GM12892 (cell line): ENCODE results near the gene COL4A1.

Source experiments
- POLR2A ChIP-seq: IDR thresholded peaks from 2 replicates; pipeline ENCODE4 v1.6.1; 2011; ENCODE audit warnings: low read depth, low read length, control low read depth
- TAF1 ChIP-seq: IDR thresholded peaks from 2 replicates; pipeline ENCODE4 v1.6.1; 2011; ENCODE audit warnings: low read depth, mild to moderate bottlenecking, control low read depth, low read length, borderline replicate concordance

- TF ChIP-seq POLR2A = no peak
- no peak for TF ChIP-seq TAF1
Measured at GRCh38 chr13:110138010-110138699, 168.8 kb downstream of the COL4A1 start.
